Endothelial cell (in vitro differentiated cells): ENCODE data around the gene PRR12. TPM values are rescaled to one million over a fixed set of nuclear protein-coding genes. Genes with fewer than 3 reads are reported as not detected.

Experiments used
- DNase-seq: peaks from one replicate; pipeline ENCODE4 v3.0.0; 2021; ENCODE audit warnings: low spot score
- H3K27ac Mint-ChIP-seq: one replicate; pipeline ENCODE4 v1.8.0; 2021; ENCODE audit warnings: mixed read lengths, inconsistent platforms; ENCODE audit not compliant: unreplicated experiment
- H3K27me3 Mint-ChIP-seq: one replicate; pipeline ENCODE4 v1.8.0; 2021; ENCODE audit warnings: mild to moderate bottlenecking, moderate library complexity, mixed read lengths, inconsistent platforms; ENCODE audit not compliant: unreplicated experiment
- H3K36me3 Mint-ChIP-seq: one replicate; pipeline ENCODE4 v1.8.0; 2021; ENCODE audit warnings: mild to moderate bottlenecking, low read depth, mixed read lengths, inconsistent platforms; ENCODE audit not compliant: unreplicated experiment
- H3K4me1 Mint-ChIP-seq: one replicate; pipeline ENCODE4 v1.8.0; 2021; ENCODE audit warnings: mild to moderate bottlenecking, mixed read lengths, inconsistent platforms; ENCODE audit not compliant: unreplicated experiment
- H3K4me3 Mint-ChIP-seq: one replicate; pipeline ENCODE4 v1.8.0; 2021; ENCODE audit warnings: mild to moderate bottlenecking, mixed read lengths, inconsistent platforms; ENCODE audit not compliant: unreplicated experiment
- H3K9me3 Mint-ChIP-seq: one replicate; pipeline ENCODE4 v1.8.0; 2021; ENCODE audit warnings: mixed read lengths, inconsistent platforms; ENCODE audit not compliant: unreplicated experiment
- CTCF ChIP-seq: fragments of 200-600 bp; sonication (generic); IDR thresholded peaks from one replicate; pipeline ENCODE4 v1.5.0; 2021; ENCODE audit warnings: antibody characterized with exemption; ENCODE audit not compliant: unreplicated experiment
- total RNA-seq: library from RNA; stranded (reverse); fragmentation: NEBNext Ultra II Directional; extraction: Animal tissue kit (Norgen Biotek cat#: 25700); gene quantifications from one replicate; pipeline ENCODE4 v1.2.1, GENCODE V29; 2021; ENCODE audit not compliant: unreplicated experiment

The PRR12 gene
- total RNA-seq, 1 donor from 2014 or later, result 38.8 TPM

- H3K27ac Mint-ChIP-seq, result peak overlapping the region; percentile 75
- DNase-seq, result no peak
- H3K27me3 Mint-ChIP-seq, result peaks cover 5% of the 10 kb centered on the region
- peaks cover 33% of the 10 kb centered on the region for H3K36me3 Mint-ChIP-seq
- H3K9me3 Mint-ChIP-seq, result no peaks in the 10 kb centered on the region
- no peak overlapping the region for H3K4me3 Mint-ChIP-seq
- no peak for TF ChIP-seq CTCF
- peaks cover 9% of the 10 kb centered on the region for H3K4me1 Mint-ChIP-seq
Observed at GRCh38 chr19:49651029-49651819, 60.2 kb downstream of the PRR12 start.

- peaks cover 36% of the 10 kb centered on the region for H3K36me3 Mint-ChIP-seq
- DNase-seq, result no peak
- no peak overlapping the region for H3K4me3 Mint-ChIP-seq
- H3K27me3 Mint-ChIP-seq, result peaks cover 9% of the 10 kb centered on the region
- TF ChIP-seq CTCF, result no peak
- H3K9me3 Mint-ChIP-seq, result no peaks in the 10 kb centered on the region
- no peak overlapping the region for H3K27ac Mint-ChIP-seq
- peaks cover 9% of the 10 kb centered on the region for H3K4me1 Mint-ChIP-seq
Observed at GRCh38 chr19:49651820-49652550, 61.0 kb downstream of the PRR12 start.

- no peak for DNase-seq
- Mint-ChIP-seq H3K27me3 (peaks cover 9% of the 10 kb centered on the region), H3K4me1 (peaks cover 9% of the 10 kb centered on the region), H3K4me3 (peak overlapping the region; percentile 51), H3K9me3 (no peaks in the 10 kb centered on the region), H3K36me3 (peaks cover 35% of the 10 kb centered on the region), H3K27ac (no peak overlapping the region)
- TF ChIP-seq CTCF, result no peak
Observed at GRCh38 chr19:49652551-49653465, 61.8 kb downstream of the PRR12 start.

GRCh38 chr19:49653466-49653806 is 62.5 kb downstream of the PRR12 start:
- DNase-seq, result no peak
- Mint-ChIP-seq H3K36me3 (peaks cover 36% of the 10 kb centered on the region), H3K4me1 (peaks cover 9% of the 10 kb centered on the region)

More at GRCh38 chr19:49653466-49653806, 62.5 kb downstream of the PRR12 start:
- H3K9me3 Mint-ChIP-seq, result no peaks in the 10 kb centered on the region
- peaks cover 9% of the 10 kb centered on the region for H3K27me3 Mint-ChIP-seq
- H3K27ac Mint-ChIP-seq, result no peak overlapping the region
- H3K4me3 Mint-ChIP-seq, result no peak overlapping the region
- TF ChIP-seq CTCF, result no peak
